Measurements from ENCODE around the gene ITGA11.
"Not testable (repeated sequence)": the region's sequence is repeated elsewhere in the genome, so short reads cannot be mapped to it uniquely, and the experiment has no call there.

Gene ITGA11

GRCh38 chr15:68403161-68403941, 28.6 kb downstream of the ITGA11 start:
- no peak for DNase-seq (ENCODE audit: low read depth, low spot score)
- no peak overlapping the region for H3K4me3 ChIP-seq (ENCODE audit: insufficient read length, low read depth)
- no peak for TF ChIP-seq ZNF274 (IDR thresholded peaks at IDR 0.05; ENCODE audit: low read depth, low read length)
- no peak for TF ChIP-seq SUZ12 (IDR thresholded peaks at IDR 0.05; ENCODE audit: extremely low read depth, insufficient read depth, insufficient read length)
- TF ChIP-seq YY1 (IDR thresholded peaks at IDR 0.05; ENCODE audit: insufficient read depth, insufficient read length), result no peak

GRCh38 chr15:68402432-68403160, 29.4 kb downstream of the ITGA11 start:
- TF ChIP-seq SUZ12 (IDR thresholded peaks at IDR 0.05; ENCODE audit: extremely low read depth, insufficient read depth, insufficient read length) (no peak), ZNF274 (IDR thresholded peaks at IDR 0.05; ENCODE audit: low read depth, low read length) (no peak), YY1 (IDR thresholded peaks at IDR 0.05; ENCODE audit: insufficient read depth, insufficient read length) (no peak)
- no peak for DNase-seq (ENCODE audit: low read depth, low spot score)
- no peaks in the 10 kb centered on the region for H3K27me3 ChIP-seq (ENCODE audit: insufficient read depth, insufficient read length)
- H3K4me1 ChIP-seq (ENCODE audit: insufficient read depth, insufficient read length), result no peaks in the 10 kb centered on the region
- no peaks in the 10 kb centered on the region for H3K9me3 ChIP-seq (ENCODE audit: insufficient read depth, low read length)
- peaks cover 5% of the 10 kb centered on the region for H3K36me3 ChIP-seq (ENCODE audit: insufficient read depth, insufficient read length, low read length)
- no peak overlapping the region for H3K9ac ChIP-seq (ENCODE audit: insufficient read length, low read depth)
- H3K4me3 ChIP-seq (ENCODE audit: insufficient read length, low read depth), result no peak overlapping the region

More at GRCh38 chr15:68403161-68403941, 28.6 kb downstream of the ITGA11 start:
- Histone ChIP-seq H3K4me1 (ENCODE audit: insufficient read depth, insufficient read length) (no peaks in the 10 kb centered on the region), H3K36me3 (ENCODE audit: insufficient read depth, insufficient read length, low read length) (peaks cover 5% of the 10 kb centered on the region), H3K27me3 (ENCODE audit: insufficient read depth, insufficient read length) (no peaks in the 10 kb centered on the region), H3K9me3 (ENCODE audit: insufficient read depth, low read length) (no peaks in the 10 kb centered on the region), H3K9ac (ENCODE audit: insufficient read length, low read depth) (no peak overlapping the region)

- H3K36me3 ChIP-seq (ENCODE audit: insufficient read depth, insufficient read length, low read length), result peaks cover 5% of the 10 kb centered on the region
- no peaks in the 10 kb centered on the region for H3K4me1 ChIP-seq (ENCODE audit: insufficient read depth, insufficient read length)
- DNase-seq (ENCODE audit: low read depth, low spot score), result no peak
- H3K4me3 ChIP-seq (ENCODE audit: insufficient read length, low read depth), result no peak overlapping the region
- H3K9ac ChIP-seq (ENCODE audit: insufficient read length, low read depth), result no peak overlapping the region
- TF ChIP-seq SUZ12 (IDR thresholded peaks at IDR 0.05; ENCODE audit: extremely low read depth, insufficient read depth, insufficient read length) (no peak), ZNF274 (IDR thresholded peaks at IDR 0.05; ENCODE audit: low read depth, low read length) (no peak), YY1 (IDR thresholded peaks at IDR 0.05; ENCODE audit: insufficient read depth, insufficient read length) (no peak)
- H3K9me3 ChIP-seq (ENCODE audit: insufficient read depth, low read length), result no peaks in the 10 kb centered on the region
- no peaks in the 10 kb centered on the region for H3K27me3 ChIP-seq (ENCODE audit: insufficient read depth, insufficient read length)
Observed at GRCh38 chr15:68401496-68402431, 30.2 kb downstream of the ITGA11 start.

- no peak overlapping the region for H3K9ac ChIP-seq (ENCODE audit: insufficient read length, low read depth)
- H3K4me1 ChIP-seq (ENCODE audit: insufficient read depth, insufficient read length), result no peaks in the 10 kb centered on the region
- H3K36me3 ChIP-seq (ENCODE audit: insufficient read depth, insufficient read length, low read length), result peaks cover 5% of the 10 kb centered on the region
- H3K27me3 ChIP-seq (ENCODE audit: insufficient read depth, insufficient read length), result no peaks in the 10 kb centered on the region
- DNase-seq (ENCODE audit: low read depth, low spot score), result no peak
- H3K4me3 ChIP-seq (ENCODE audit: insufficient read length, low read depth), result no peak overlapping the region
- TF ChIP-seq ZNF274 (IDR thresholded peaks at IDR 0.05; ENCODE audit: low read depth, low read length) (no peak), SUZ12 (IDR thresholded peaks at IDR 0.05; ENCODE audit: extremely low read depth, insufficient read depth, insufficient read length) (no peak), YY1 (IDR thresholded peaks at IDR 0.05; ENCODE audit: insufficient read depth, insufficient read length) (no peak)
- H3K9me3 ChIP-seq (ENCODE audit: insufficient read depth, low read length), result no peaks in the 10 kb centered on the region
Observed at GRCh38 chr15:68400066-68400456, 31.9 kb downstream of the ITGA11 start.

- no peak overlapping the region for H3K9ac ChIP-seq (ENCODE audit: insufficient read length, low read depth)
- TF ChIP-seq SUZ12 (IDR thresholded peaks at IDR 0.05; ENCODE audit: extremely low read depth, insufficient read depth, insufficient read length), result no peak
- TF ChIP-seq YY1 (IDR thresholded peaks at IDR 0.05; ENCODE audit: insufficient read depth, insufficient read length), result no peak
- TF ChIP-seq ZNF274 (IDR thresholded peaks at IDR 0.05; ENCODE audit: low read depth, low read length), result no peak
- no peaks in the 10 kb centered on the region for H3K9me3 ChIP-seq (ENCODE audit: insufficient read depth, low read length)
- H3K27me3 ChIP-seq (ENCODE audit: insufficient read depth, insufficient read length), result no peaks in the 10 kb centered on the region
- no peak for DNase-seq (ENCODE audit: low read depth, low spot score)
- no peak overlapping the region for H3K4me3 ChIP-seq (ENCODE audit: insufficient read length, low read depth)
- no peaks in the 10 kb centered on the region for H3K4me1 ChIP-seq (ENCODE audit: insufficient read depth, insufficient read length)
- peaks cover 5% of the 10 kb centered on the region for H3K36me3 ChIP-seq (ENCODE audit: insufficient read depth, insufficient read length, low read length)
Observed at GRCh38 chr15:68399096-68400065, 32.6 kb downstream of the ITGA11 start.

- not testable (repeated sequence) for H3K27me3 ChIP-seq (ENCODE audit: insufficient read depth, insufficient read length); H3K4me3 ChIP-seq (ENCODE audit: insufficient read length, low read depth); H3K9me3 ChIP-seq (ENCODE audit: insufficient read depth, low read length); H3K4me1 ChIP-seq (ENCODE audit: insufficient read depth, insufficient read length); DNase-seq (ENCODE audit: low read depth, low spot score); H3K36me3 ChIP-seq (ENCODE audit: insufficient read depth, insufficient read length, low read length); H3K9ac ChIP-seq (ENCODE audit: insufficient read length, low read depth)
Observed at GRCh38 chr15:68397999-68398398, 34.0 kb downstream of the ITGA11 start.
